Prostate gland (tissue), 2 donors: ENCODE data around the gene PLEKHN1.

ENCODE experiments used
- CTCF ChIP-seq, 4 experiments: fragments of 200-600 bp in 2 of 4; fragments of 450-650 bp in 2 of 4; sonication (generic) in 2 of 4; IDR thresholded peaks; 1 replicate in 3 of 4; 2 replicates in 1 of 4; pipeline ENCODE4 v1.5.1; 2016 to 2019; ENCODE audit warnings: antibody characterized with exemption in 4 of 4, mild to moderate bottlenecking in 2 of 4, moderate library complexity in 2 of 4
- POLR2A ChIP-seq: fragments of 450-650 bp; IDR thresholded peaks from one replicate; pipeline ENCODE4 v1.6.1; 2016; ENCODE audit warnings: antibody characterized with exemption, mild to moderate bottlenecking
- POLR2AphosphoS5 ChIP-seq: sonication (generic); formaldehyde crosslinking; IDR thresholded peaks from one replicate; pipeline ENCODE4 v1.6.1; 2017; ENCODE audit warnings: antibody characterized with exemption

- TF ChIP-seq POLR2A (no peak), POLR2AphosphoS5 (no peak), CTCF (IDR thresholded peaks at IDR 0.05) (no peak)
Observed at GRCh38 chr1:920521-920920, 45.8 kb upstream of the PLEKHN1 start.
